Astrocyte of the hippocampus (primary cell): ENCODE results near the gene SPATA17.
A peak's percentile ranks its signal among the peaks of the same experiment; 100 is the strongest.
"Not testable (repeated sequence)": the region's sequence is repeated elsewhere in the genome, so short reads cannot be mapped to it uniquely, and the experiment has no call there.

Experiments
- DNase-seq: peaks from one replicate; pipeline ENCODE4 v3.0.0; 2011; ENCODE audit warnings: low read depth, low spot score

The SPATA17 gene

GRCh38 chr1:217674028-217674729, 43.0 kb downstream of the SPATA17 start:
- DNase-seq = no peak

- DNase-seq = no peak
Observed at GRCh38 chr1:217681806-217682205, 50.7 kb downstream of the SPATA17 start.

- DNase-seq = no peak
Observed at GRCh38 chr1:217687511-217687910, 56.4 kb downstream of the SPATA17 start.

GRCh38 chr1:217696140-217696539, 65.0 kb downstream of the SPATA17 start:
- not testable (repeated sequence) for DNase-seq

- DNase-seq = no peak
Observed at GRCh38 chr1:217703326-217703725, 72.2 kb downstream of the SPATA17 start.

- peak; percentile 22 for DNase-seq
Observed at GRCh38 chr1:217712925-217713597, 81.9 kb downstream of the SPATA17 start.

- DNase-seq = no peak
Observed at GRCh38 chr1:217715681-217716080, 84.5 kb downstream of the SPATA17 start.

- DNase-seq = no peak
Observed at GRCh38 chr1:217717959-217718358, 86.8 kb downstream of the SPATA17 start.

- DNase-seq = peak; percentile 40
Observed at GRCh38 chr1:217718873-217719272, 87.7 kb downstream of the SPATA17 start.

- no peak for DNase-seq
Observed at GRCh38 chr1:217721692-217722091, 90.5 kb downstream of the SPATA17 start.

GRCh38 chr1:217734973-217735372, 103.8 kb downstream of the SPATA17 start:
- no peak for DNase-seq

- DNase-seq = peak; percentile 32
Observed at GRCh38 chr1:217747156-217747769, 116.1 kb downstream of the SPATA17 start.

- DNase-seq = no peak
Observed at GRCh38 chr1:217769768-217770167, 138.6 kb downstream of the SPATA17 start.

- DNase-seq = no peak
Observed at GRCh38 chr1:217770918-217771317, 139.8 kb downstream of the SPATA17 start.

GRCh38 chr1:217776693-217777092, 145.5 kb downstream of the SPATA17 start:
- no peak for DNase-seq

- DNase-seq = no peak
Observed at GRCh38 chr1:217781056-217781455, 149.9 kb downstream of the SPATA17 start.

GRCh38 chr1:217791091-217791490, 159.9 kb downstream of the SPATA17 start:
- DNase-seq = no peak

GRCh38 chr1:217805792-217806191, 174.6 kb downstream of the SPATA17 start:
- DNase-seq = no peak

GRCh38 chr1:217812175-217812574, 181.0 kb downstream of the SPATA17 start:
- DNase-seq = no peak

- no peak for DNase-seq
Observed at GRCh38 chr1:217813031-217813430, 181.9 kb downstream of the SPATA17 start.

GRCh38 chr1:217837691-217838090, 206.5 kb downstream of the SPATA17 start:
- DNase-seq = no peak

GRCh38 chr1:217839161-217839560, 208.0 kb downstream of the SPATA17 start:
- no peak for DNase-seq

- no peak for DNase-seq
Observed at GRCh38 chr1:217846733-217847132, 215.6 kb downstream of the SPATA17 start.
